ENCODE data around the gene CAPN1. TPM values are rescaled to one million over a fixed set of nuclear protein-coding genes. Genes with fewer than 3 reads are reported as not detected.
"Not testable (repeated sequence)": the region's sequence is repeated elsewhere in the genome, so short reads cannot be mapped to it uniquely, and the experiment has no call there.

Gene CAPN1
- total RNA-seq, 1 experiment from 2014 or later, result 288 TPM

DNA sequence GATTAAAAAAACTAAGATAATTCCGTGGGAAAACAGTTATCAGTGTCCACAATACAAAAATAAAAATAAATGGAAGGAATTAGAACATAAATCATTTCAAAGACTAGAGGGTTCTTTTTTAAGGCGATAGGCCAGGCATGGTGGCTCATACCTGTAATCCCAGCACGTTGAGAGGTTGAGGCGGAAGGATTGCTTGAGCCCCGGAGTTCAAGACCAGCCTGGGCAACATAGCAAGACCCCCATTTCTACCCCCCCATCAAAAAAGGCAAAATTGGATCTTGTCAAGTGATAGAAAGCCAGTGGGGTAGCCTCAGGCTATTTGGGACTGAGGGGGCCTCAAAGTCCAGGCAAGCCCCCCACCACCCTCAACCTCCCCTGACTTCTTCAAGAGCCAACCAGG is 59.4 kb downstream of the CAPN1 start:
- CTCF ChIA-PET, result no interaction called here
- Mint-ChIP-seq H3K4me3 (ENCODE audit: low read depth, unreplicated experiment) (no peak overlapping the region), H3K27me3 (ENCODE audit: unreplicated experiment) (no peaks in the 10 kb centered on the region), H3K27ac (ENCODE audit: unreplicated experiment) (no peak overlapping the region), H3K4me1 (ENCODE audit: low read depth, unreplicated experiment) (no peaks in the 10 kb centered on the region), H3K36me3 (ENCODE audit: insufficient read depth, unreplicated experiment) (no peaks in the 10 kb centered on the region), H3K9me3 (ENCODE audit: low read depth, unreplicated experiment) (peaks cover 2% of the 10 kb centered on the region)
- TF ChIP-seq, protein P1, sequence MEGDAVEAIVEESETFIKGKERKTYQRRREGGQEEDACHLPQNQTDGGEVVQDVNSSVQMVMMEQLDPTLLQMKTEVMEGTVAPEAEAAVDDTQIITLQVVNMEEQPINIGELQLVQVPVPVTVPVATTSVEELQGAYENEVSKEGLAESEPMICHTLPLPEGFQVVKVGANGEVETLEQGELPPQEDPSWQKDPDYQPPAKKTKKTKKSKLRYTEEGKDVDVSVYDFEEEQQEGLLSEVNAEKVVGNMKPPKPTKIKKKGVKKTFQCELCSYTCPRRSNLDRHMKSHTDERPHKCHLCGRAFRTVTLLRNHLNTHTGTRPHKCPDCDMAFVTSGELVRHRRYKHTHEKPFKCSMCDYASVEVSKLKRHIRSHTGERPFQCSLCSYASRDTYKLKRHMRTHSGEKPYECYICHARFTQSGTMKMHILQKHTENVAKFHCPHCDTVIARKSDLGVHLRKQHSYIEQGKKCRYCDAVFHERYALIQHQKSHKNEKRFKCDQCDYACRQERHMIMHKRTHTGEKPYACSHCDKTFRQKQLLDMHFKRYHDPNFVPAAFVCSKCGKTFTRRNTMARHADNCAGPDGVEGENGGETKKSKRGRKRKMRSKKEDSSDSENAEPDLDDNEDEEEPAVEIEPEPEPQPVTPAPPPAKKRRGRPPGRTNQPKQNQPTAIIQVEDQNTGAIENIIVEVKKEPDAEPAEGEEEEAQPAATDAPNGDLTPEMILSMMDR (IDR thresholded peaks at IDR 0.05; ENCODE audit: unreplicated experiment), result no peak
- no peak for DNase-seq
- intact Hi-C loops (cut with micrococcal nuclease; ENCODE audit: unreplicated experiment), result no loop called here
- BruUV-seq (replicated peaks), result no TSS peak

DNA sequence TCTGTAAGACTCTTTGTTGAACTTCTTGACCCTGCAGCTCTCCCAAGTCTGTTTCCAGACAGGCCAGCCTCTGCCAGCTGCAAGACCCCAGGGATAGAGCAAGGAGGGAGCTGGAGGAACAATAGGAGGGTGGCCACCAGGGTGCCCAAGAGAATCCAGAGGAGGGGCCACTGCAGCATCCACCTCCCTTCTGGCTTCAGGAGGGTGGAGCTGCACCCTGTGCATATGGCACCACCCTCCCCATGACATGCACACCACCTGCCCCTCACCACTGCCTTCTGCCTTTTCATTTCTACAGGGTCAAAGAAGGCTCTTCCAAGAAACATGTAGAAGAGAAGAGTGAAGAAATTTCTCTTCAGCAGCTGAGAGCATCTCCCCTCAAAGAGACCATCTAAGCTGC is 60.0 kb downstream of the CAPN1 start:
- Mint-ChIP-seq H3K4me3 (ENCODE audit: low read depth, unreplicated experiment) (no peak overlapping the region), H3K27ac (ENCODE audit: unreplicated experiment) (no peak overlapping the region), H3K9me3 (ENCODE audit: low read depth, unreplicated experiment) (peaks cover 2% of the 10 kb centered on the region), H3K4me1 (ENCODE audit: low read depth, unreplicated experiment) (peaks cover under 1% of the 10 kb centered on the region), H3K27me3 (ENCODE audit: unreplicated experiment) (no peaks in the 10 kb centered on the region), H3K36me3 (ENCODE audit: insufficient read depth, unreplicated experiment) (no peaks in the 10 kb centered on the region)
- TF ChIP-seq, protein P1 (IDR thresholded peaks at IDR 0.05; ENCODE audit: unreplicated experiment), result no peak
- intact Hi-C loops (cut with micrococcal nuclease; ENCODE audit: unreplicated experiment), result no loop called here
- DNase-seq, result no peak
- BruUV-seq (replicated peaks), result no TSS peak
- CTCF ChIA-PET, result no interaction called here

- DNase-seq, result no peak
- CTCF ChIA-PET, result interaction anchor here (0.6 kb wide), 1 partner anchor 37 kb away, joined by 3 read pairs; no protein-coding TSS in a partner anchor
- H3K9me3 Mint-ChIP-seq (ENCODE audit: low read depth, unreplicated experiment), result peaks cover 2% of the 10 kb centered on the region
- H3K4me3 Mint-ChIP-seq (ENCODE audit: low read depth, unreplicated experiment), result no peak overlapping the region
- peaks cover 8% of the 10 kb centered on the region for H3K4me1 Mint-ChIP-seq (ENCODE audit: low read depth, unreplicated experiment)
- TF ChIP-seq, protein P1 (IDR thresholded peaks at IDR 0.05; ENCODE audit: unreplicated experiment), result no peak
- BruUV-seq (replicated peaks), result no TSS peak
- H3K27me3 Mint-ChIP-seq (ENCODE audit: unreplicated experiment), result no peaks in the 10 kb centered on the region
- H3K27ac Mint-ChIP-seq (ENCODE audit: unreplicated experiment), result no peak overlapping the region
- H3K36me3 Mint-ChIP-seq (ENCODE audit: insufficient read depth, unreplicated experiment), result no peaks in the 10 kb centered on the region
- intact Hi-C loops (cut with micrococcal nuclease; ENCODE audit: unreplicated experiment), result no loop called here
Observed at GRCh38 chr11:65242389-65242788, 60.7 kb downstream of the CAPN1 start.

DNA sequence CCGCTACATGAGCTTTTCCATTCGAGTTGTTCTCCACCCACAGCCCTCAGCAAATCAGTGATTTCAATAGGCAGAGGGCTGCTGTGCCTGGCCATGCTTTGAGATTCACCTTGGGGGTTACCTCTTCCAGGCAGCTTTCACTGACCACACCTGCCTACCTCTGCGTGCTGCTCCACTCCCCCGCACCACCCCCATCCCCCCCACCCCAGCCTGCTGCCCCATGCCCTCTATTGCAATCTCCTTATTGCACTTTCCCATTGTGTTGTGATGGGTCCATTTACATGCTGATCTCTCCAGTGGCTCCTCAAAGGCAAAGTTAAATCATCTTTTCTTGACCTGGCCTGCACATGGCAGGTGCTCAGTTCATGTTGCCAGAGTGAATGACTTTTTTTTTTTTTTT is 62.1 kb downstream of the CAPN1 start:
- BruUV-seq (replicated peaks), result no TSS peak
- CTCF ChIA-PET, result interaction anchor here (0.7 kb wide), 1 partner anchor 9 kb away, joined by 5 read pairs; no protein-coding TSS in a partner anchor

GRCh38 chr11:65245046-65245445 is 63.3 kb downstream of the CAPN1 start:
- CTCF ChIA-PET, result interaction anchor here (0.7 to 1.2 kb wide), 5 partner anchors 20 to 429 kb away, joined by 3 to 4 read pairs (median 3); partner anchors contain the start of gene CDC42EP2
- H3K36me3 Mint-ChIP-seq (ENCODE audit: insufficient read depth, unreplicated experiment); intact Hi-C loops (cut with micrococcal nuclease; ENCODE audit: unreplicated experiment); H3K4me3 Mint-ChIP-seq (ENCODE audit: low read depth, unreplicated experiment); H3K27me3 Mint-ChIP-seq (ENCODE audit: unreplicated experiment); H3K27ac Mint-ChIP-seq (ENCODE audit: unreplicated experiment); H3K9me3 Mint-ChIP-seq (ENCODE audit: low read depth, unreplicated experiment); DNase-seq; H3K4me1 Mint-ChIP-seq (ENCODE audit: low read depth, unreplicated experiment); BruUV-seq (replicated peaks): not testable (repeated sequence)

More for the DNA sequence above, 62.1 kb downstream of the CAPN1 start:
- H3K4me1 Mint-ChIP-seq (ENCODE audit: low read depth, unreplicated experiment), result peaks cover 9% of the 10 kb centered on the region
- H3K27ac Mint-ChIP-seq (ENCODE audit: unreplicated experiment), result no peak overlapping the region
- TF ChIP-seq, protein P1 (IDR thresholded peaks at IDR 0.05; ENCODE audit: unreplicated experiment), result no peak
- H3K9me3 Mint-ChIP-seq (ENCODE audit: low read depth, unreplicated experiment), result peaks cover 2% of the 10 kb centered on the region
- no peaks in the 10 kb centered on the region for H3K27me3 Mint-ChIP-seq (ENCODE audit: unreplicated experiment)
- DNase-seq, result no peak
- intact Hi-C loops (cut with micrococcal nuclease; ENCODE audit: unreplicated experiment), result no loop called here
- no peaks in the 10 kb centered on the region for H3K36me3 Mint-ChIP-seq (ENCODE audit: insufficient read depth, unreplicated experiment)
- H3K4me3 Mint-ChIP-seq (ENCODE audit: low read depth, unreplicated experiment), result no peak overlapping the region
